AG09319 (cell line): Measurements from ENCODE around the gene SLC16A5.

Experiments used
- DNase-seq: peaks from one replicate; pipeline ENCODE4 v3.0.0-alpha.2; 2010; ENCODE audit warnings: low read depth; ENCODE audit errors: extremely low read depth
- TF ChIP-seq, protein P1 (sequence below): IDR thresholded peaks from 2 replicates; pipeline ENCODE4 v1.5.1; 2011; ENCODE audit warnings: low read depth, mild to moderate bottlenecking, inconsistent platforms, low read length, moderate library complexity

Gene SLC16A5

DNA sequence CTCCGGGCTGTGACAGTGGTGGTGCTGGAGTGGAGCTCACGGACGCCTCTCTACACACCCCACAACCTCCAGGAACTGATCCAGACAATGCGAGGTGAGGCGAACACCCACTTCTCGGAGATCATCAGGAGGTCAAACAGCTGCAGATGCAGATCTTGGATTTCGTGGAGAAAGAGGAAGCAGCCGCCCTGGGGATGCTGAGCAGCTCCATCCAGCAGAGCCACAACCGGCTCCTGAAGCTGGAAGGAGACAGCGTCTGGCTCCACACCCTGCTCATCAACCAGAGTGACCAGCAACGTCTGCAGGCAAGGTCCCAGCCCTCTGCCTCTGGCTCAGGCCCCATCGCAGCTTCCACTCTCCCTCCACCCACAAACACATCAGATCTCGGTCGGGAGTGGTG lies 13.2 kb upstream of the SLC16A5 start:
- TF ChIP-seq, protein P1, sequence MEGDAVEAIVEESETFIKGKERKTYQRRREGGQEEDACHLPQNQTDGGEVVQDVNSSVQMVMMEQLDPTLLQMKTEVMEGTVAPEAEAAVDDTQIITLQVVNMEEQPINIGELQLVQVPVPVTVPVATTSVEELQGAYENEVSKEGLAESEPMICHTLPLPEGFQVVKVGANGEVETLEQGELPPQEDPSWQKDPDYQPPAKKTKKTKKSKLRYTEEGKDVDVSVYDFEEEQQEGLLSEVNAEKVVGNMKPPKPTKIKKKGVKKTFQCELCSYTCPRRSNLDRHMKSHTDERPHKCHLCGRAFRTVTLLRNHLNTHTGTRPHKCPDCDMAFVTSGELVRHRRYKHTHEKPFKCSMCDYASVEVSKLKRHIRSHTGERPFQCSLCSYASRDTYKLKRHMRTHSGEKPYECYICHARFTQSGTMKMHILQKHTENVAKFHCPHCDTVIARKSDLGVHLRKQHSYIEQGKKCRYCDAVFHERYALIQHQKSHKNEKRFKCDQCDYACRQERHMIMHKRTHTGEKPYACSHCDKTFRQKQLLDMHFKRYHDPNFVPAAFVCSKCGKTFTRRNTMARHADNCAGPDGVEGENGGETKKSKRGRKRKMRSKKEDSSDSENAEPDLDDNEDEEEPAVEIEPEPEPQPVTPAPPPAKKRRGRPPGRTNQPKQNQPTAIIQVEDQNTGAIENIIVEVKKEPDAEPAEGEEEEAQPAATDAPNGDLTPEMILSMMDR: no peak
- no peak for DNase-seq

DNA sequence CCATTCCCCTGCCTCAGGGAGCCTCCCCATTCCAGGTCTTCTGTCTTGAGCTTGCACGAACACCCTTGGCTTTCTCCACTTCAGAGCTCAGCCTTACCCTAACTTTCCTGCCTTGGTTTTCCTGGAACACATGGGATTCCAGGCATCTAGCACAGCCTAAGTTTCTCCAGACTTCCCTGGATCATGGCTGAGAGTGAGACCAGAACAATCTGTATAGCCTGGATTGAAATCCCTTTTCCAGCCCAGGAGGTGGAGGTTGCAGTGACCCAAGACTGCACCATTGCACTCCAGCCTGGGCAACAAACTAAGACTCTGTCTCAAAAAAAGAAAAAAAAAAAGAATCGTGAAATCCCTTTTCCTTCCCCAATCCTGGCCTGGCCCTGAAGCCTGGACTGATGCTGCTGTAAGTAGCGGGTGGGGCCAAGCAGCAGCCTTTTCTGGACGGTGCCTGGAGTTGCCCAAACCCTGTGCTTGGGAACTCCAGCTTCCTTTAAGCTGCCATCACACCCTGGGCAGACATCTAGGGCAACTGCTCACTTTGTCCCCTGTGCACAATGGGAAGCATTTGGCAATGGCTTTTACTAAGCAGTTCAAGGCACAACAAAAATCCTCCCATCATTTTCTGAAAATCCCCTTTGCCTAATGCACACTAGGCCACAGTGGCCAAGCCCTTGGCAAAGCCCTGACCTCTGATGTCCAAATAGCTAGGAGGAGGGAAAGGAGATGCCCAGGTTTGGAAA lies 12.0 kb upstream of the SLC16A5 start:
- TF ChIP-seq, protein P1: no peak
- DNase-seq: no peak

DNA sequence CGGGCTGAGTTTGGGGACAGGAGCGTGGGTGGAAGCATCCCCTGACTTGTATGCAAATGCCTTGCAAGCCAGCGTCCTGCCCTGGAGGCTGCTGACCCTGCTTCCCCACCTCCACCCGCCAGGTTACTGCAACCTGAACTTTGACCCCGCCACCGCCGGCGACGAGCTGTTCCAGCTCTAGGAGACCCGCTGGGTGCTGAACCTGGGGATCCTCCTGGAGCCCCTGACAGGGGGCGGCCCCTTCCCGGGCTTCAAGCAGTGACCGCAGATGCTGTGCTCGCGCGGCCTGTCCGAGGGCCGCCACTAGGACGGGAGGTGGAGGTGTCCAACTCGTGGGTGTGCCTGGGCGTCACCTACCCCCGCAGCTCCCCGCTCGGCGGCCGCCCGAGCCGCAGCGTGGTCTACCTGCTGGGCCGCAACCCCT lies 10.7 kb upstream of the SLC16A5 start:
- TF ChIP-seq, protein P1: no peak
- no peak for DNase-seq

DNA sequence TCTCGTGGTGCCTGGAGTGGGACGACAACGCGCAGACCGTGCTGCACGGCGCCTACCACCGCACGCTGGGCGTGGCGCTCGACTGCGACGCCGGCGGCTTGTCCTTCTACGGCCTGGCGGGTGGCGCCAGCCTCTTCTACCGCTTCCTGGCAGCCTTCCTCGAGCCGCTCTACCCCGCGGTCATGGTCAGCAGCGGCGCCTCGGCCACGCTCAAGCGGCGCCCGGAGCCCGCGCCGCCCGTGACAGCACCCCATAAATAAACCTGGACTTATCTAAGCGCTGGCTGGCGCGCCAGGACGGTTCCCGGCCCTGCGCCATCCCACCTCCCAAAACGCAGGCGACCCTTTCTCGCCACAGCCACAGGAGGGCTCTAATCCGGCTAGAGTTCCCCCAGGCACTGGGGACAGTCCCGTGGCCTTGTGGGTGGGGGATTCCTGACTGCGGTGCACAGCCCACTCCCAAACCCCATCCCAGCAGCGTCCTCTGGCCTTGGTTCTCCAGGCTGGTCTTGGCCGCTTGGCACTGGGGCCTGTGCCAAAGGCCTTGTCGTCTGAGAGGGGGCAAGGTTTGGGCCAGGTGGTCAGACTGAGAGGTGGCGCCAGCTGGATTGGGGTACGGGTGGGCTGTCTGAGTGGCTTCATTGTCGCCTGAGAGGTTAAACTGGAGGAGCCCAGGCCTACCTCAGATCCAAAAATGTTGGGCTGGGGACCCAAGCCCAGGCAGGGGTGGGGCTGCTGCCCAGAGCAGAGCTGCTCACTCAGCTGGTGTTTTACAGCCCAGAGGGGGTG lies 10.1 kb upstream of the SLC16A5 start:
- no peak for DNase-seq

DNA sequence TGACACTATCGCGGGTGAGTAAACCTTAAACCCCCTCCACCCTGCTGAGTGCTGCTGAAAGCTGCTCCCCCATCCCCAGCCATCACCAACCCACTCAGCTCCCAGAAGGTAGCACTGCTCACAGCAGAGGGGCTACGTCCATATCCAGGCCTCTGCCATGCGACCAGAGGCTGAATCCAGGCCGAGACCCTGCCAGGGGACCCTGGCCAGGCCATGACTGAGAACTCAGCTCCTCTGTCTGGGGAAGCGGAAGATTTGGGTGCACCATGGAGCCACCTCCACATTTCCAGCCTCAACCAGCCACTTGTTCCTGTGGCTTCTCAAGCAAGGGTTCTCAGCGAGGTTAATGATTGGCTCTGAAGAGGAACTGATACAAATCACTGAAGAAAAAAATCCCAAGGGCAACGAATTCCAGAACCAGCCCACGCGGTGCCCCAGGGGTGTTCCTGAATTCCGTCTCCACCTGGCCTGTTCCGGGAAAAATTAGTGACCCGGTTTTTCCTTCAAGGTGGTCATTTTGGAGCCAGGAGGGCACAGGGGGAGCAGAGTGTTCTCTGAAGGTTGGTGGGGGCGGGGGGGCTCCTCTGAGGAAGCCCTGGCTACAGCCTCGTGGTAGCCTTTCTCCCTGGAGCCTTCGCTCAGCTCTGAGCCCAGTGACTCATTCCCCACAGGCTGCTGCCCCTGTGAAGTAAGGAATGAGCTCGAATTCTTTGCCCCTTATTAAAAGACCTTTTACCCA lies 9.3 kb upstream of the SLC16A5 start:
- DNase-seq: peak; percentile 18
- TF ChIP-seq, protein P1: no peak

More for the DNA sequence above, 10.1 kb upstream of the SLC16A5 start:
- TF ChIP-seq, protein P1: no peak; the same call in none of the 2 replicates

DNA sequence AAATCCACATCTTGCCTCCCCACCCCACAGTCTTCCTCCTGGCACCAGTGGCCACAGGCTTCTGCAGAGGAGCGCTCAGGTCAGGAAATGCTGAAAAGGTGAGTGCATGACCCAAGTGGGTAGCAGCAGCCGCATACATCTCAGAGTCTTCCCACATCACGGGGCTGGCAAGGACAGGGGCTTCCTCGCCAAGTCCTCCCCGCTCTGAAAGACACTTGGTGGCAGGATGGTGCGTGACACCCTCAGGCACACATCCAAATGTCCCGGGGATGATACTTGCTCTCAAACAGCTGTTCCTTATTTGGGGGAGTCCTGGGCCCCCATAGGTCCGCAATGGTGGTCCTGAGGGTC lies 8.8 kb upstream of the SLC16A5 start:
- TF ChIP-seq, protein P1: no peak
- no peak for DNase-seq
